Gastroesophageal sphincter (tissue), 3 donors: Measurements from ENCODE around the gene DUSP21.

Experiments
- EP300 ChIP-seq: sonication (generic); formaldehyde crosslinking; IDR thresholded peaks from one replicate; pipeline ENCODE4 v1.6.1; 2017; ENCODE audit warnings: antibody characterized with exemption, mild to moderate bottlenecking
- POLR2A ChIP-seq, 2 donors: fragments of 450-650 bp; IDR thresholded peaks; one replicate each; pipeline ENCODE4 v1.6.1; 2017; ENCODE audit warnings: antibody characterized with exemption in 2 of 2, mild to moderate bottlenecking in 2 of 2, moderate library complexity in 1 of 2
- POLR2AphosphoS5 ChIP-seq: sonication (generic); formaldehyde crosslinking; IDR thresholded peaks from one replicate; pipeline ENCODE4 v1.6.1; 2017; ENCODE audit warnings: antibody characterized with exemption
- TF ChIP-seq, protein P1 (sequence below), 4 experiments: fragments of 200-600 bp in 2 of 4; fragments of 450-650 bp in 2 of 4; sonication (generic) in 1 of 4; IDR thresholded peaks; one replicate each; pipeline ENCODE4 v1.5.1; 2017 to 2019; ENCODE audit warnings: antibody characterized with exemption in 4 of 4, mild to moderate bottlenecking in 2 of 4, moderate library complexity in 2 of 4

DNA sequence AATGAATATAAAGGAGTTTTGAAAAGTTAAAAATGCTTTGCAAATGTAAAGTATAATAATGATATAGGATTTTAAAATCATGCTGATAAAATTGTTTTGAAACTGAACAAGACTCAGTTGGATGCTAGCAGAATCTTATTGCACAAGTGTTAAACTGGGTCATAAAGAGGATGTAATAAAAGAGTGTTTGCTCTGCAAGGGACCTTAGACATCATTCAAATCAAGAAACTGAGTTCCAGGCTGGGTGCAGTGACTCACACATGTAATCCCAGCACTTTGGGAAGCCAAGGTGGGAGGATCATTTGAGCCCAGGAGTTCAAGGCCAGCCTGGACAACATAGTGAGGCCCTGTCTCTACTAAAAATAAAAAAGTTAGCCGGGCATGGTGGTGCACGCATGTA, 27.5 kb upstream of the DUSP21 start:
- TF ChIP-seq POLR2AphosphoS5 (no peak), POLR2A (IDR thresholded peaks at IDR 0.05) (no peak), EP300 (no peak)
- TF ChIP-seq, protein P1, sequence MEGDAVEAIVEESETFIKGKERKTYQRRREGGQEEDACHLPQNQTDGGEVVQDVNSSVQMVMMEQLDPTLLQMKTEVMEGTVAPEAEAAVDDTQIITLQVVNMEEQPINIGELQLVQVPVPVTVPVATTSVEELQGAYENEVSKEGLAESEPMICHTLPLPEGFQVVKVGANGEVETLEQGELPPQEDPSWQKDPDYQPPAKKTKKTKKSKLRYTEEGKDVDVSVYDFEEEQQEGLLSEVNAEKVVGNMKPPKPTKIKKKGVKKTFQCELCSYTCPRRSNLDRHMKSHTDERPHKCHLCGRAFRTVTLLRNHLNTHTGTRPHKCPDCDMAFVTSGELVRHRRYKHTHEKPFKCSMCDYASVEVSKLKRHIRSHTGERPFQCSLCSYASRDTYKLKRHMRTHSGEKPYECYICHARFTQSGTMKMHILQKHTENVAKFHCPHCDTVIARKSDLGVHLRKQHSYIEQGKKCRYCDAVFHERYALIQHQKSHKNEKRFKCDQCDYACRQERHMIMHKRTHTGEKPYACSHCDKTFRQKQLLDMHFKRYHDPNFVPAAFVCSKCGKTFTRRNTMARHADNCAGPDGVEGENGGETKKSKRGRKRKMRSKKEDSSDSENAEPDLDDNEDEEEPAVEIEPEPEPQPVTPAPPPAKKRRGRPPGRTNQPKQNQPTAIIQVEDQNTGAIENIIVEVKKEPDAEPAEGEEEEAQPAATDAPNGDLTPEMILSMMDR (IDR thresholded peaks at IDR 0.05), result no peak
